HFF-Myc (cell line): ENCODE data around the gene LTBP2.

Source experiments
- DNase-seq: peaks from one replicate; pipeline ENCODE4 v3.0.0-alpha.2; 2011; ENCODE audit warnings: low read depth; ENCODE audit errors: extremely low read depth
- H3K4me3 ChIP-seq: replicated peaks from 2 replicates; pipeline ENCODE4 v1.5.1; 2011; ENCODE audit warnings: low read depth, mild to moderate bottlenecking, control low read depth, low read length
- TF ChIP-seq, protein P1 (sequence below): IDR thresholded peaks from 2 replicates; pipeline ENCODE4 v1.5.1; 2012; ENCODE audit warnings: mild to moderate bottlenecking, low read depth, low read length, control low read depth; ENCODE audit errors: missing control alignments

LTBP2 gene

DNA sequence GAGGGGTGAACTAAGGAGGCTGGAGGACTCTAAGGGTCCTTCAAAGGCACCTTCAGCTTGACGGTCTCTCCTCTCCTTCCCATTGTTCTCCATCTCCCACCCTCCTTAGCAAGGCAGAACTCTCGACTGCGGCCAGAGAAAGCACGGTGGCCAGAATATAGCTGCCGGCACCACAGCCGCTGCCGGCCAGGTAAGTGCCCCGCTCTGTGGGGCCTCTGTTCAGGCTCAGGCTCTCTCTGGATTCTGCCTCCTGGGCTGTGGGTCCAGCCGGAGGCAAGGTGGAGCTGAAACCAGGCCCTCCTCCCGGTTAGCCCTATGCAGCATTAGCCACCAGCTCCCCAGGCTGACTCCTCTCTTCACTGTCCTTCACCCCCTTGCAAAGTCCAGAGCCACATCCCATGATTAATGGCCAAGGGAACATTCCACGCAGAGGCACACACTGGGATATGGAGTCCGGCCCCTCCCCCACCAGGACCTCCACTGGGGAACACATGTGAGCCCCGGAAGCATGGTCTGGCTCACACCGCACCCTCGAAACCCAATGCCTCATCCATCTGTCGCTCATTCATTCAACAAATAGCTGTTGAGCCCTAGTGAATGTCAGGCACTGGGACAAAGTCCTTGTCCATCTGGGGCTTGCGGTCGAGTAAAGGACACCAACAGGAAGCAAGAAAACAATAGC is 25.2 kb downstream of the LTBP2 start:
- TF ChIP-seq, protein P1, sequence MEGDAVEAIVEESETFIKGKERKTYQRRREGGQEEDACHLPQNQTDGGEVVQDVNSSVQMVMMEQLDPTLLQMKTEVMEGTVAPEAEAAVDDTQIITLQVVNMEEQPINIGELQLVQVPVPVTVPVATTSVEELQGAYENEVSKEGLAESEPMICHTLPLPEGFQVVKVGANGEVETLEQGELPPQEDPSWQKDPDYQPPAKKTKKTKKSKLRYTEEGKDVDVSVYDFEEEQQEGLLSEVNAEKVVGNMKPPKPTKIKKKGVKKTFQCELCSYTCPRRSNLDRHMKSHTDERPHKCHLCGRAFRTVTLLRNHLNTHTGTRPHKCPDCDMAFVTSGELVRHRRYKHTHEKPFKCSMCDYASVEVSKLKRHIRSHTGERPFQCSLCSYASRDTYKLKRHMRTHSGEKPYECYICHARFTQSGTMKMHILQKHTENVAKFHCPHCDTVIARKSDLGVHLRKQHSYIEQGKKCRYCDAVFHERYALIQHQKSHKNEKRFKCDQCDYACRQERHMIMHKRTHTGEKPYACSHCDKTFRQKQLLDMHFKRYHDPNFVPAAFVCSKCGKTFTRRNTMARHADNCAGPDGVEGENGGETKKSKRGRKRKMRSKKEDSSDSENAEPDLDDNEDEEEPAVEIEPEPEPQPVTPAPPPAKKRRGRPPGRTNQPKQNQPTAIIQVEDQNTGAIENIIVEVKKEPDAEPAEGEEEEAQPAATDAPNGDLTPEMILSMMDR = no peak
- no peak overlapping the region for H3K4me3 ChIP-seq
- DNase-seq = no peak

DNA sequence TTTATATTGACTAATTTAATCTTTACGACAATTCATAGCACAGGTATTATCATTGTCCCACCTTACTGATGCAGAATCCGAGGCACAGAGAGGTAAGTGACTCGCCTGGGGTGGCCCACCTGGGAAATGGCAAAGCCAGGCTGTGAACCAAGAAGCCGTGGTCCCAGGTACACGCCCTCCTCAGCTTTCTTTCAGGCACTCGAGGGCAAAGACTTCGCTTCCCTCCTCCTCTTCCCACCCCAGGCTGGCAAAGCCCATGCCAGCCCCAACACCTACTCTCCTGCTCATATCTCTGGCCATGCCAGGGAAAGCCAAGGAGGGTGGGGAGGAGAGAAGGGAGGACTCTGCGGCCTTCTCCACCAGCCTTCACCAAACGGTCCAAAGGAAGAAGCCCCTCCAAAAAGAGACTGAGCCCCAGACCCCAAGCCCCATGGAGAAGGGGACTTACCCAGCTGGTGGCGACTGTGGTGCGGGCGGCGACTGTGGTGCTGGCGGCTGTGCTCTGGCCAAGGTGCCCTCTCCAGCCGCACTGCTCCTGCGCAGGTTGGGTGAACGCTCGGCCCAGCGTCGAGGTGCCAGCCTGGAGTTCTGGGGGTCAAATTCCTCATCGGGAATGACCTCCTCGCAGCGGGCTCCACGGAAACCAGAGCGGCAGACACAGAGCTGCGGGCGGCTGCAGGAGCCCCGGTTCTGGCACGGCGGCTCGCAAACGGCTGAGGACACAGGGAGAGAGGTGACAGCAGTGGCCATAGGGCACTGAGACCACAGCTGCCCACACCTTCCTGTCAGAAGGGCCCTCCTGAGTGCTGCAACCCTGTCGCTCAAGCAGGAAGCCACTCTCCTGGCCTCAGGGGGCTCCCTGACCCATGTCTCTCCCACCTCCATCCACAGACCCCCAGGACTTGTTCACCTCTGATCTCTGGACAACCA is 26.4 kb downstream of the LTBP2 start:
- TF ChIP-seq, protein P1 = no peak
- H3K4me3 ChIP-seq = no peak overlapping the region
- DNase-seq = no peak

DNA sequence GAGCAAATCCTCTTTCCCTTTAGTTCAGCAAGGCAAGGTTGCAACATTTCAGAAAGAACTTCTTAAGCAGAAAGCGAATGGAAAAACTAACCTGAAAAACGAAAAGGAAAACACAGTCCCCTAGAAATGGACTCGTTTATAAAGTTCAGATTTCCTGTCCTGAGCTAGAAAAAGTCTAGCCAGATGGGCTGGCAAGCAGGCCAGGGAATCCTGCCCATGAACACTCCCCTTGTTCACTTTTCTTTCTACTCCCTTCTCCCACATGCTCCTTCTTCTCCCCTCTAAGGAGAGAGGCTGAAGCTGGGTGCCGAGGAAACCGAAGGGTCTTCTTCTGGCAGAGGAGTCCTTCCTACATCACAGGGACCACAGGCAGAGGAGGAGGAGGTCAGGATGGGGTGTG is 27.1 kb downstream of the LTBP2 start:
- TF ChIP-seq, protein P1 = no peak
- DNase-seq = no peak
- no peak overlapping the region for H3K4me3 ChIP-seq

DNA sequence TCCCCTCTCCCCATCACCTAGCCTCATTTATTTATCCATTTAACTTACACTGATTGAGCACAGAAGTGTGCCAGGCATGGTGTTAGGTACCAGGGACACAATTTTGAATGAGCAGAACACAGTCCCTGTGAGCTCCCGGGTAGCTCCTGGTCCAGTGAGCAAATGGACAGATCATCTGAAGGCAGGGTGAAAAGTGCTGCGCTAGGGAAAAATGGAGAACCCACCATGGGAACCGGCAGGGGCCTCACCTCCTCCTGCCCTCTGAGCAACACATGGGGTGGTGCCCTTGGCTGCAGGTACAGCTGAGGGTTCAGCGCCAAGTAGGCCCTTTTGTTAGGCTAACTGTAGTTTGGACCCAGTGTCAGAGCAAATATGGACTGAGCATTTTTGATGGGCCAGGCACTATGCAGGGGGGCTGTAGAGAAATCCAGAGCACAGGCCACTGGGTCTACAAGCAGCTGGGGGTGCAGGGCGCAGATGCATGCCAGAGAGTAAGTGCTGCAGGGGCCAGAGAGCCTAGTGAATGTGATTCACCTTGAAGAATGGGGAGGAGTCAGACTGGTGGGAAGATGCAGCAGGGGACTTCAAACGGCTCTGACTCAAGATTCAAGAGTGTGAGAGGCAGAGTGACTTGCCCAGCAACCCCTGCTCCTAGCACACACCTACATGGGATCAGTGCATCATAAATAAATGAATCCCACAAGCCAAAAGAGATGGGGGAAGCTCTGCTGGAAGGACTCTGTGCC is 28.2 kb downstream of the LTBP2 start:
- DNase-seq = no peak

GRCh38 chr14:74582910-74583581 is 29.0 kb downstream of the LTBP2 start:
- H3K4me3 ChIP-seq = no peak overlapping the region
- TF ChIP-seq, protein P1 = no peak
- DNase-seq = no peak

More for the DNA sequence above, 28.2 kb downstream of the LTBP2 start:
- TF ChIP-seq, protein P1 = no peak
- no peak overlapping the region for H3K4me3 ChIP-seq

DNA sequence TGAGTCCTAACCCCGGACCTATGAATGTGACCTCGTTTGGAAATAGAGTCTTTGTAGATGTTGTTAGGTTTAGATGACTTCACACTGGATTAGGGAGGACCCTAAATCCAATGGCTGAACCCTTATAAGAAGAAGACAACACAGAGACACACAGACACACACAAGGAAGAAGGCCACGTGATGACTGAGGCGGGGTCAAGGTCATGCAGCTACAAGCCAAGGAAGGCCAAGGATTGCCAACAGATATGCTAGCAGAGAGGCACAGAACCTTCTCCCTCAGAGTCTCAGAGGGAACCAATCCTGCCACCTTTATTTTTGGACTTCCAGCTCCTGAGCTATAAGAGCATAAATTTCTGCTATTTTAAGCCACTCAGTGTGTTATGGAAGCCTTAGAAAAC is 31.8 kb downstream of the LTBP2 start:
- TF ChIP-seq, protein P1 = no peak
- DNase-seq = no peak
- H3K4me3 ChIP-seq = no peak overlapping the region
